HG02759 (cell line): ENCODE results near the gene ALG6.
"Not testable (repeated sequence)": the region's sequence is repeated elsewhere in the genome, so short reads cannot be mapped to it uniquely, and the experiment has no call there.

Experiments used
- ATAC-seq: cut with Tn5 transposase; IDR thresholded peaks from one replicate; pipeline ENCODE4 v1.9.1; 2021; ENCODE audit warnings: mild to moderate bottlenecking, moderate library complexity; ENCODE audit not compliant: unreplicated experiment

The ALG6 gene

GRCh38 chr1:63328122-63328521 is 39.3 kb upstream of the ALG6 start:
- ATAC-seq = no peak

- ATAC-seq = no peak
Observed at GRCh38 chr1:63328781-63329180, 38.6 kb upstream of the ALG6 start.

GRCh38 chr1:63329621-63330330 is 37.7 kb upstream of the ALG6 start:
- ATAC-seq = no peak

- no peak for ATAC-seq
Observed at GRCh38 chr1:63330331-63330916, 37.0 kb upstream of the ALG6 start.

GRCh38 chr1:63342402-63342801 is 25.0 kb upstream of the ALG6 start:
- no peak for ATAC-seq

- no peak for ATAC-seq
Observed at GRCh38 chr1:63343922-63344321, 23.5 kb upstream of the ALG6 start.

GRCh38 chr1:63350320-63350719 is 17.1 kb upstream of the ALG6 start:
- no peak for ATAC-seq

- ATAC-seq = no peak
Observed at GRCh38 chr1:63352736-63353135, 14.7 kb upstream of the ALG6 start.

GRCh38 chr1:63356234-63356633 is 11.2 kb upstream of the ALG6 start:
- ATAC-seq = not testable (repeated sequence)

- no peak for ATAC-seq
Observed at GRCh38 chr1:63359561-63359960, 7.9 kb upstream of the ALG6 start.

- ATAC-seq = no peak
Observed at GRCh38 chr1:63362073-63362472, 5.4 kb upstream of the ALG6 start.

- ATAC-seq = no peak
Observed at GRCh38 chr1:63362578-63362977, 4.8 kb upstream of the ALG6 start.

- ATAC-seq = no peak
Observed at GRCh38 chr1:63363014-63363413, 4.4 kb upstream of the ALG6 start.

- no peak for ATAC-seq
Observed at GRCh38 chr1:63366908-63367214, 566 bp upstream of the ALG6 start.

- no peak for ATAC-seq
Observed at GRCh38 chr1:63368131-63368530, 704 bp downstream of the ALG6 start.

- no peak for ATAC-seq
Observed at GRCh38 chr1:63379583-63379982, 12.2 kb downstream of the ALG6 start.

GRCh38 chr1:63381741-63382140 is 14.3 kb downstream of the ALG6 start:
- no peak for ATAC-seq

GRCh38 chr1:63401945-63402344 is 34.5 kb downstream of the ALG6 start:
- ATAC-seq = no peak

- no peak for ATAC-seq
Observed at GRCh38 chr1:63403386-63403785, 36.0 kb downstream of the ALG6 start.

- no peak for ATAC-seq
Observed at GRCh38 chr1:63405021-63405420, 37.6 kb downstream of the ALG6 start.

- no peak for ATAC-seq
Observed at GRCh38 chr1:63405987-63406386, 38.6 kb downstream of the ALG6 start.

GRCh38 chr1:63407002-63407401 is 39.6 kb downstream of the ALG6 start:
- no peak for ATAC-seq

- ATAC-seq = no peak
Observed at GRCh38 chr1:63408331-63408730, 40.9 kb downstream of the ALG6 start.
